Measurements from ENCODE around the gene FAM163B. TPM values are rescaled to one million over a fixed set of nuclear protein-coding genes. Genes with fewer than 3 reads are reported as not detected.

The FAM163B gene
- total and polyA plus RNA-seq, 2 of the 8 experiments (the other 6 are each of a cell fraction or from before 2014, with no cell fraction given), result 0.63 to 1.0 TPM

DNA sequence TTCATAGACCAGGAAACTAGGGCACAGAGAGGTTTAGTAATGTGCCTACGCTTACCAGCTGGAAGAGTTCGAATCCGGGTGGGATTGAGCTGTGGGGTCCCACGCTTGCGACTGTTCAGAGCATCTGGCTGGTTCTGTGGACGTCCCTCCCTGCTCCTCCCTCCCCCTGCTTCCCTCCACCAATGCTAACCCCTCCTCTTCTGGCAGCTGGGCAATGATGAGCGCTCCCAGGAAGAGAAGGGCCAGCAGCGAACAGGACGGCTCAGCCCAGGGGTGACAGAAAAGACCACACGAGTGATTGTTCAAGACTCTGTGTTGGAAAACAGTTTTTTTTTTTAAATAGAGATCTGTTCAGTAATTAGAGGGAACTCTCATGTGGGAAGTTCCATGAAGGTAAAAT is 6.9 kb downstream of the FAM163B start (continued):
- TF ChIP-seq TAF1 (IDR thresholded peaks at IDR 0.05; ENCODE audit: low read depth, low read length) (no peak), SUZ12 (IDR thresholded peaks at IDR 0.05; ENCODE audit: low read length) (no peak), RAD21 (IDR thresholded peaks at IDR 0.05 in 1 of 2, conservative IDR thresholded peaks at IDR 0.05 in 1 of 2; ENCODE audit: low read depth in 2 of 2, low read length in 2 of 2) (no peak), POU5F1 (IDR thresholded peaks at IDR 0.05; ENCODE audit: low read depth, low read length) (no peak)
- TF ChIP-seq, protein P1, sequence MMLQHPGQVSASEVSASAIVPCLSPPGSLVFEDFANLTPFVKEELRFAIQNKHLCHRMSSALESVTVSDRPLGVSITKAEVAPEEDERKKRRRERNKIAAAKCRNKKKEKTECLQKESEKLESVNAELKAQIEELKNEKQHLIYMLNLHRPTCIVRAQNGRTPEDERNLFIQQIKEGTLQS (IDR thresholded peaks at IDR 0.05; ENCODE audit: insufficient read depth, low read depth, low read length), result no peak

All from H1 (cell line).